GM12878 (cell line): ENCODE results near the gene TBCB. TPM values are rescaled to one million over a fixed set of nuclear protein-coding genes. Genes with fewer than 3 reads are reported as not detected.

Source experiments
- ATAC-seq: fragments of 200-7000 bp; cut with Tn5 transposase; 3 replicates; pipeline ENCODE4 v1.9.1; 2020; ENCODE audit warnings: mild to moderate bottlenecking, moderate library complexity
- BruUV-seq: library from RNA; stranded (reverse); fragments of 400-500 nt; replicated peaks from 2 replicates; lab custom pipeline; 2021; lab: Mats Ljungman, UMichigan
- CTCF ChIA-PET: fragments of 300-600 bp; sonication (Branson Sonifier 250); formaldehyde crosslinking; extraction: SDS; loops from one replicate; lab custom pipeline; 2021; ENCODE audit warnings: inconsistent platforms; lab: Yijun Ruan, JAX
- POLR2A ChIA-PET: fragments of 350-600 bp; formaldehyde crosslinking; extraction: SDS; loops from one replicate; lab custom pipeline; 2021; ENCODE audit warnings: inconsistent platforms; lab: Charles Lee
- RAD21 ChIA-PET: fragments of 300-600 bp; sonication (Branson Sonifier 250); formaldehyde crosslinking; loops from one replicate; lab custom pipeline; 2023; ENCODE audit warnings: antibody characterized with exemption; ENCODE audit not compliant: unreplicated experiment; lab: Charles Lee
- SMC1A ChIA-PET: fragments of 300-600 bp; sonication (Branson Sonifier 250); formaldehyde crosslinking; loops from one replicate; lab custom pipeline; 2023; ENCODE audit not compliant: unreplicated experiment, uncharacterized antibody; lab: Charles Lee
- DNase-seq: peaks from one replicate; pipeline ENCODE4 v3.0.0-alpha.2; 2011; ENCODE audit warnings: low read depth, low spot score
- FAIRE-seq: peaks from 3 replicates; lab custom pipeline; 2011; peaks lifted over from hg19 to GRCh38; lab: Jason Lieb, UNC
- H2AFZ ChIP-seq: 2 replicates; pipeline ENCODE4 v1.6.0; 2011; ENCODE audit warnings: low read depth, low read length, control low read depth; ENCODE audit not compliant: control insufficient read depth
- H3K27ac ChIP-seq: 2 replicates; pipeline ENCODE4 v1.5.1; 2011; ENCODE audit warnings: control low read depth; ENCODE audit not compliant: control insufficient read depth, insufficient read depth
- H3K27me3 ChIP-seq, 2 experiments: replicated peaks in 1 of 2; 2 replicates each; pipeline versions ENCODE4 v1.6.0 to v1.6.1; 2011; ENCODE audit warnings: low read length in 1 of 2; ENCODE audit not compliant: control insufficient read depth in 2 of 2, insufficient read depth in 2 of 2
- H3K36me3 ChIP-seq, 2 experiments: 2 replicates each; pipeline ENCODE4 v1.5.1; 2011; ENCODE audit warnings: low read length in 1 of 2; ENCODE audit not compliant: control insufficient read depth in 2 of 2, insufficient read depth in 2 of 2
- H3K4me1 ChIP-seq: 2 replicates; pipeline ENCODE4 v1.6.1; 2011; ENCODE audit warnings: mild to moderate bottlenecking, low read length, moderate library complexity, mixed read lengths; ENCODE audit not compliant: control insufficient read depth, insufficient read depth
- H3K4me2 ChIP-seq: 2 replicates; pipeline ENCODE4 v1.6.0; 2011; ENCODE audit warnings: control low read depth; ENCODE audit not compliant: control insufficient read depth, insufficient read depth
- H3K4me3 ChIP-seq: fragments of 200-600 bp; sonication (generic); 2 replicates; pipeline ENCODE4 v1.5.1; 2016
- H3K79me2 ChIP-seq: 2 replicates; pipeline ENCODE4 v1.6.0; 2011; ENCODE audit warnings: low read length; ENCODE audit not compliant: control insufficient read depth, insufficient read depth
- H3K9ac ChIP-seq: 2 replicates; pipeline ENCODE4 v1.8.0; 2011; ENCODE audit warnings: low read length, control low read depth, mixed read lengths; ENCODE audit not compliant: control insufficient read depth, insufficient read depth
- H3K9me3 ChIP-seq: replicated peaks from 3 replicates; pipeline ENCODE4 v1.5.1; 2011; ENCODE audit warnings: mild to moderate bottlenecking, low read length; ENCODE audit not compliant: control insufficient read depth, insufficient read depth
- H4K20me1 ChIP-seq: 2 replicates; pipeline ENCODE4 v1.6.0; 2011; ENCODE audit not compliant: control insufficient read depth, insufficient read depth
- HDAC2 ChIP-seq: fragments of 200-600 bp; sonication (generic); IDR thresholded peaks from 2 replicates; pipeline ENCODE4 v1.6.1; 2017
- IKZF1 ChIP-seq: fragments of 450-650 bp; conservative IDR thresholded peaks from 2 replicates; pipeline ENCODE4 v1.6.1; 2017; ENCODE audit warnings: antibody characterized with exemption, mild to moderate bottlenecking
- NFIC ChIP-seq: IDR thresholded peaks from 2 replicates; pipeline ENCODE4 v1.6.1; 2012; ENCODE audit warnings: low read depth, mild to moderate bottlenecking, inconsistent platforms, low read length, moderate library complexity
- POU2F2 ChIP-seq: IDR thresholded peaks from 3 replicates; pipeline ENCODE4 v1.6.1; 2011; ENCODE audit warnings: low read depth, mild to moderate bottlenecking, low read length, borderline replicate concordance
- RBBP5 ChIP-seq: fragments of 200-600 bp; sonication (generic); conservative IDR thresholded peaks from 2 replicates; pipeline ENCODE4 v1.6.1; 2016
- REST ChIP-seq: IDR thresholded peaks from 2 replicates; pipeline ENCODE4 v1.6.1; 2012; ENCODE audit warnings: mild to moderate bottlenecking, low read depth, low read length
- SIX5 ChIP-seq: IDR thresholded peaks from 2 replicates; pipeline ENCODE4 v1.6.1; 2011; ENCODE audit warnings: mild to moderate bottlenecking, low read depth, low read length, moderate library complexity; ENCODE audit not compliant: severe bottlenecking
- SMAD1 ChIP-seq: fragments of 450-650 bp; IDR thresholded peaks from 2 replicates; pipeline ENCODE4 v1.6.1; 2018; ENCODE audit warnings: mild to moderate bottlenecking, low read depth; ENCODE audit not compliant: partially characterized antibody
- TCF3 ChIP-seq: IDR thresholded peaks from 2 replicates; pipeline ENCODE4 v1.6.1; 2012; ENCODE audit warnings: low read depth, mild to moderate bottlenecking, low read length, borderline replicate concordance; ENCODE audit not compliant: insufficient read depth
- ZNF217 ChIP-seq: fragments of 450-650 bp; IDR thresholded peaks from 2 replicates; pipeline ENCODE4 v1.6.1; 2017; ENCODE audit warnings: antibody characterized with exemption, mild to moderate bottlenecking
- WGBS: methylation state at CpG from one replicate; pipeline ENCODE4 v1.1.6; 2016; ENCODE audit warnings: low lambda C conversion rate; ENCODE audit not compliant: insufficient replicate concordance, insufficient coverage; ENCODE audit errors: missing lambda C conversion rate; 5-methylcytosine and 5-hydroxymethylcytosine counted together
- in situ Hi-C: fragments of 300-500 bp; cut with MboI; formaldehyde crosslinking; loops from 9 replicates; pipeline ENCODE4 v1.14.3; 2018; ENCODE audit warnings: mixed read lengths
- intact Hi-C: fragments of 100-400 bp; cut with micrococcal nuclease; formaldehyde crosslinking; loops from one replicate; pipeline ENCODE4 v1.14.2; 2022; ENCODE audit not compliant: unreplicated experiment
- polyA plus RNA-seq, 11 experiments: library from polyadenylated mRNA; depleted of rRNA in 4 of 11; unstranded in 6 of 11; stranded (reverse) in 5 of 11; fragments of >200 nt; fragmentation: Nextera tagmentation in 4 of 11; fragmentation: Illumina TruSeq in 1 of 11; extraction: Ambion mirVana in 4 of 11; extraction: Trizol in 1 of 11; gene quantifications; 1 replicate in 1 of 11; 2 replicates in 10 of 11; pipeline versions ENCODE4 v1.2.1 to v1.2.3, GENCODE V29; 2011 to 2016; ENCODE audit warnings: inconsistent platforms in 2 of 11, missing spikeins in 2 of 11, low read depth in 1 of 11
- total RNA-seq, 4 experiments: library from RNA; depleted of rRNA in 3 of 4; stranded (reverse); fragments of >200 nt in 3 of 4; fragmentation: Illumina TruSeq in 1 of 4; extraction: Trizol in 1 of 4; gene quantifications; 2 replicates each; pipeline versions ENCODE4 v1.2.1 to v1.2.3, GENCODE V29; 2013 to 2021
- TF ChIP-seq, protein P1 (sequence below): fragments of 450-650 bp; formaldehyde crosslinking; IDR thresholded peaks from 2 replicates; pipeline ENCODE4 v1.4.0; 2022; ENCODE audit warnings: mild to moderate bottlenecking, moderate library complexity
- TF ChIP-seq, protein P2 (sequence below): fragments of 450-650 bp; IDR thresholded peaks from 2 replicates; pipeline ENCODE4 v1.6.1; 2016; ENCODE audit warnings: mild to moderate bottlenecking
- TF ChIP-seq, protein P3 (sequence below): IDR thresholded peaks from 2 replicates; pipeline ENCODE4 v1.6.1; 2011; ENCODE audit warnings: low read depth, mild to moderate bottlenecking, low read length, moderate library complexity, borderline replicate concordance; ENCODE audit errors: extremely low read depth

The TBCB gene
- total and polyA plus RNA-seq, 10 of the 15 experiments (the other 5 are each of a cell fraction or from before 2014, with no cell fraction given) = 9.4 to 193 (median 126) TPM

- in situ Hi-C loops (no loop called here), intact Hi-C loops (no loop called here)
- Histone ChIP-seq H2AFZ (no peak overlapping the region), H3K27me3 (no peaks in the 10 kb centered on the region), H3K4me3 (no peak overlapping the region), H4K20me1 (no peaks in the 10 kb centered on the region), H3K9ac (no peak overlapping the region), H3K27ac (no peak overlapping the region), H3K9me3 (no peaks in the 10 kb centered on the region), H3K4me2 (no peak overlapping the region), H3K4me1 (no peaks in the 10 kb centered on the region), H3K79me2 (no peaks in the 10 kb centered on the region), H3K36me3 (peaks cover 4 to 30% of the 10 kb centered on the region in 2 experiments; a peak in 3 of 4 replicates)
- 88% methylated on average over 12 of the region's 12 CpGs for WGBS
- CTCF ChIA-PET = no interaction called here
- SMC1A ChIA-PET = no interaction called here
- POLR2A ChIA-PET = no interaction called here
- RAD21 ChIA-PET = no interaction called here
- DNase-seq = no peak
- no TSS peak for BruUV-seq
- FAIRE-seq = no peak
- no peak for ATAC-seq
- no peak for TF ChIP-seq POU2F2
- no peak for TF ChIP-seq REST
- TF ChIP-seq, protein P1, sequence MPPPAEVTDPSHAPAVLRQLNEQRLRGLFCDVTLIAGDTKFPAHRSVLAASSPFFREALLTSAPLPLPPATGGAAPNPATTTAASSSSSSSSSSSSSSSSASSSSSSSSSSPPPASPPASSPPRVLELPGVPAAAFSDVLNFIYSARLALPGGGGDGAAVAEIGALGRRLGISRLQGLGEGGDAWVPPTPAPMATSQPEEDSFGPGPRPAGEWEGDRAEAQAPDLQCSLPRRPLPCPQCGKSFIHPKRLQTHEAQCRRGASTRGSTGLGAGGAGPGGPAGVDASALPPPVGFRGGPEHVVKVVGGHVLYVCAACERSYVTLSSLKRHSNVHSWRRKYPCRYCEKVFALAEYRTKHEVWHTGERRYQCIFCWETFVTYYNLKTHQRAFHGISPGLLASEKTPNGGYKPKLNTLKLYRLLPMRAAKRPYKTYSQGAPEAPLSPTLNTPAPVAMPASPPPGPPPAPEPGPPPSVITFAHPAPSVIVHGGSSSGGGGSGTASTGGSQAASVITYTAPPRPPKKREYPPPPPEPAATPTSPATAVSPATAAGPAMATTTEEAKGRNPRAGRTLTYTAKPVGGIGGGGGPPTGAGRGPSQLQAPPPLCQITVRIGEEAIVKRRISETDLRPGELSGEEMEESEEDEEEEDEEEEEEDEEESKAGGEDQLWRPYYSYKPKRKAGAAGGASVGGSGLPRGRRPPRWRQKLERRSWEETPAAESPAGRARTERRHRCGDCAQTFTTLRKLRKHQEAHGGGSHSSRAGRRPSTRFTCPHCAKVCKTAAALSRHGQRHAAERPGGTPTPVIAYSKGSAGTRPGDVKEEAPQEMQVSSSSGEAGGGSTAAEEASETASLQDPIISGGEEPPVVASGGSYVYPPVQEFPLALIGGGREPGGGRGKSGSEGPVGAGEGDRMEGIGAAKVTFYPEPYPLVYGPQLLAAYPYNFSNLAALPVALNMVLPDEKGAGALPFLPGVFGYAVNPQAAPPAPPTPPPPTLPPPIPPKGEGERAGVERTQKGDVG (CRISPR knock-in tag) = no peak
- no peak for TF ChIP-seq TCF3
- no peak for TF ChIP-seq HDAC2
- TF ChIP-seq, protein P2, sequence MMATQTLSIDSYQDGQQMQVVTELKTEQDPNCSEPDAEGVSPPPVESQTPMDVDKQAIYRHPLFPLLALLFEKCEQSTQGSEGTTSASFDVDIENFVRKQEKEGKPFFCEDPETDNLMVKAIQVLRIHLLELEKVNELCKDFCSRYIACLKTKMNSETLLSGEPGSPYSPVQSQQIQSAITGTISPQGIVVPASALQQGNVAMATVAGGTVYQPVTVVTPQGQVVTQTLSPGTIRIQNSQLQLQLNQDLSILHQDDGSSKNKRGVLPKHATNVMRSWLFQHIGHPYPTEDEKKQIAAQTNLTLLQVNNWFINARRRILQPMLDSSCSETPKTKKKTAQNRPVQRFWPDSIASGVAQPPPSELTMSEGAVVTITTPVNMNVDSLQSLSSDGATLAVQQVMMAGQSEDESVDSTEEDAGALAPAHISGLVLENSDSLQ = no peak
- TF ChIP-seq ZNF217 = no peak
- TF ChIP-seq SMAD1 = no peak
- TF ChIP-seq, protein P3, sequence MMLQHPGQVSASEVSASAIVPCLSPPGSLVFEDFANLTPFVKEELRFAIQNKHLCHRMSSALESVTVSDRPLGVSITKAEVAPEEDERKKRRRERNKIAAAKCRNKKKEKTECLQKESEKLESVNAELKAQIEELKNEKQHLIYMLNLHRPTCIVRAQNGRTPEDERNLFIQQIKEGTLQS = no peak
- TF ChIP-seq IKZF1 = no peak
- no peak for TF ChIP-seq SIX5
- no peak for TF ChIP-seq NFIC
- no peak for TF ChIP-seq RBBP5
Measured at GRCh38 chr19:36103842-36104552, 11.3 kb upstream of the TBCB start.
